GM19372 (cell line): ENCODE data around the gene GDPD4.

ENCODE experiments used
- ATAC-seq: cut with Tn5 transposase; IDR thresholded peaks from one replicate; pipeline ENCODE4 v1.9.1; 2021; ENCODE audit warnings: mild to moderate bottlenecking, low read depth, moderate library complexity; ENCODE audit not compliant: unreplicated experiment

GDPD4 gene

GRCh38 chr11:77193911-77194830 lies 107.3 kb downstream of the GDPD4 start:
- no peak for ATAC-seq

DNA sequence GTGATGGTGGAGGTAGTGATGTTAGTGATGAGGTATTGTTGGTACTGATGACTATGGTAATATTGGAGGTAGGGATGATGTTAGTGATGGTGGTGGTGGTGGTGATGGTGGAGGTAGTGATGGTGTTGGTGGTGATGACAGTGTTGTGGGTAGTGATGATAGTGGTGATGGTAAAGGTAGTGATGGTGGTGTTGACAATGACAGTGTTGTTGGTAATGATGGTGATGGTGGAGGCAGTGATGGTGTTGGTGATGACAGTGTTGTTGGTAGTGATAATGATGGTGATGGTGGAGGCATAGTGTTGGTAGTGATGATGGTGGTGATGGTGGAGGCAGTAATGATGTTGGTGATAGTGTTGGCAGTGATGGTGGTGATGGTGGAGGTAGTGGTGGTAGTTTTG lies 108.3 kb downstream of the GDPD4 start:
- no peak for ATAC-seq

GRCh38 chr11:77191823-77192495 lies 109.5 kb downstream of the GDPD4 start:
- no peak for ATAC-seq

- no peak for ATAC-seq
Measured at GRCh38 chr11:77191429-77191822, 110.1 kb downstream of the GDPD4 start.

DNA sequence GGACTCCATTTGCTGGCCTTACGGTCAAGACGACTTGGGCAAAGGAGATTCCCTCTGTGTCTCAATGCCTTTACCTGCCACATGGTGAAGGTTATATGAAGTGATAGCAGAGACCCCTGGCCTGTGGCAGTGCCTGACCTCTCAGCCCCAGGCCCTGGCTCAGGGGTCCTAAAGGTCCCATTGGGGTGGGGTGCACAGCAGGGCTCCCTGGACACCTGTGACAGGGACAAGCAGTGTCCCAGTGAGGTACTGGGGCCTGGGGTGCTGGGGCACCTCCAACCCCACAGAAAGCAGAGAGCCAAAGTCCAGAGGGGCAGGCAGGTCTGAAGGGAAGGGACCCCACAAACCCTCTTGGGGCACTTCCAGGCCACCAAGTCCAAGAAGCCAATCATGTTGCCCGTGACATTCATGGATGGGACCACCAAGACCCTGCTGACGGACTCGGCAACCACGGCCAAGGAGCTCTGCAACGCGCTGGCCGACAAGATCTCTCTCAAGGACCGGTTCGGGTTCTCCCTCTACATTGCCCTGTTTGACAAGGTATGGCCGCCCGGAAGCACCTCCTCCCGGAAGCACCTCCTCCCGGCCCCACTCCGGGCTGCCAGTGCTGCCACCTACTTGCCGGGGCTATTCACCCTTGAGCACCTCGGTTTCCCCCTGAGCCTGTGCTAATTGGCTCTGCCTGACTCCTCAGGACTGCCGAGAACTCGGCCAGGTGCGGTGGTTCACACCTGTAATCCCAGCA lies 111.0 kb downstream of the GDPD4 start:
- no peak for ATAC-seq

DNA sequence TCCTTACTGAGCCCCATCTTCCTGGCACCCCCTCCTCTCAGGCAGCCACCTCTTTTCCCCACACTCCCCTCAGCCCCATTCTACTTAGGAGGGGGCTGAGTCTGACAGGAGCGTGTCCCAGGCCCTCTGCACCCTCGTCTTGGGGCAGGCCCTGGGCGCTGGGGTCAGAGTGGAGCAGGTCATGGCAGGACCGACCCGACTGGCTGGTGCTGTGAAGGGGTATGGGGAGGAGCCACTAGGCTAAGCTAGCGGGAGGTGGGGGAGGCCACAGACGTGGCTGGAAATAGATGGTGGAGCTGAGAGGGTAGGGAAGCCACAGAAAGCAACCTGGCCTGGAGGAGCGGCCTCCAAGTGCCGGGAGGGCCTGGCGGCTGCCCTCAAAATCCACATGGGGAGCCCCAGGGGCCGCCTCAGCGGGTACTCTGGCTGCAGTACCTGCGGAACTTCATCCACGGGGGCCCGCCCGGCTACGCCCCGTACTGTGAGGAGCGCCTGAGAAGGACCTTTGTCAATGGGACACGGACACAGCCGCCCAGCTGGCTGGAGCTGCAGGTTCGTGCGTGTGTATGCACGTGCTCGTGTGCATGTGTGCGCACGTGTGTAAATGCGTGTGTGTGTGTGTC lies 111.8 kb downstream of the GDPD4 start:
- ATAC-seq = no peak

DNA sequence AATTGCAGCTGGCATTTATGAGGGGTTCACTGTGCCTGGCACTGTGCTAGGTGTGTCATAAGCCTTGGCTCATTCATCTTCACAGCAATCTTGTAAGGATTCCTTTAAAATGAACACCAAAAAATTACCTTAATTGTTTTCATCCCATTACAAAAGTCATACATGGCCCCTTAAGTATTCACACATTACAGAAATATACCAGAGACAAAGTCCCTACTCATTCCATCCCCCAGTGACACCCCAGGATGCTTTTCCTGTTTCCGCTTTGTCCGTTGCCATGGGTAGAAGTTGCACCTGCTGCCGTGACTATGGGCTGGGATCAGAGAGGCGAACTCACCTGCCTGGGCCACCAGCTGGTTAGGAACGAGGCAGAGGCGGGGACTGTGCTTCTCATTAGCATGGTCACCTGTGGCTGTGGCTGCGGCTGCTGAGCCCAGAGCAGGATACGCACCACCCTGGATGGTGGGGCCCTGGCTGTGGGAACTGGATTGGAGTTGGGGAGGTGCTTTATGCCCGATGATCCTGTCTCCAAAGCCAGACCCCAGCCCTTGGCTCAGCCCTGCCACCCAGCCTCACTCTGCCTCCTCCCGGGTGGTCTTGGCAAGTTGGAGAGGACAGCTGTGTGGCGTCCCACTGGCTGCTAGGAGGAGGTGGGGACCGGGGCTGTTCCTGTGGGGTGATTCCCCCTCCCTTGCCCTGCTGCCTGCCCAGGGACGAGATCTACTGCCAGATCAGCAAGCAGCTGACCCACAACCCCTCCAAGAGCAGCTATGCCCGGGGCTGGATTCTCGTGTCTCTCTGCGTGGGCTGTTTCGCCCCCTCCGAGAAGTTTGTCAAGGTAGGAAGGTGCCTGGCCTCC lies 112.6 kb downstream of the GDPD4 start:
- no peak for ATAC-seq

DNA sequence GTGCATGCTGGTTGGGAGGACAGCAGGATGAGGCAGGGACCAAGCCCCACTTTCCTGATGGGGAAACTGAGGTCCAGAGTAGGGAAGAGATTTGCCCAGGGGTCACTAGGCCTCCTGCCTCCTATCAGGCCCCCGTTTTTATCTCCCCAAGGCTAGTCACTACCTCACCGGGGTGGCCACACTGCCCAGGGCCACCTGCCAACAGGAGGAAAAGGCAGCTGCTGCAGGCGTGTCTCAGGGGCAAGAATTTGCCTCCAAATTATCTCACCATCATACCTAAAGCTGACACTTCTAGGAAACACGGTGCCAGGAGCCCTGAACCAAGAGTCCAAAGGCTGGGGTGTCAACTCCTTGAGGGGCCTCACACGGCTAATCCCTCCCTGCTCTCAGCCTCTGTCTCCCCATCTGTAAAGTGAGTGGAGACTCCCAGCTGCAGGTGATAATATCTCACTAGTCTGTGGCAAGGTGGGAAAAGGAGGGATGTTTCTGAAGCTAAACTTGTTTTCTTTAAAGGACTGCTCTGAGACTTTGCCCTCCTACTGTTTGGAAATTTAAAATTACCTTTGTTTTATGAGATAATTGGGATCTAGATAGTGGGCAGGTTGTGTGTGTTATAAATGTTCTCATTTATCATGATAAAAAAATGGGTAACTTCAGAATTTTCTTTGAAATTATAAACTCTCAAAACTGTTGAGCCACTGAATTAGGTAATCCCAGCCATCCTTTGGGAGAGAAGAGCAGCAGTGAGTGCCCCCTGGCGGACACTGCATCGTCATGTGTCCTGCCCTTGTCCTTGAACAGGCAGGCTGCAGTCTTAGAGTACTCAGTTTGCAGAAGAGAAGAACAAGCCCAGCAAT lies 113.5 kb downstream of the GDPD4 start:
- no peak for ATAC-seq

GRCh38 chr11:77187111-77187750 lies 114.3 kb downstream of the GDPD4 start:
- ATAC-seq = no peak

GRCh38 chr11:77186302-77186701 lies 115.2 kb downstream of the GDPD4 start:
- ATAC-seq = no peak

GRCh38 chr11:77184136-77184860 lies 117.2 kb downstream of the GDPD4 start:
- no peak for ATAC-seq

DNA sequence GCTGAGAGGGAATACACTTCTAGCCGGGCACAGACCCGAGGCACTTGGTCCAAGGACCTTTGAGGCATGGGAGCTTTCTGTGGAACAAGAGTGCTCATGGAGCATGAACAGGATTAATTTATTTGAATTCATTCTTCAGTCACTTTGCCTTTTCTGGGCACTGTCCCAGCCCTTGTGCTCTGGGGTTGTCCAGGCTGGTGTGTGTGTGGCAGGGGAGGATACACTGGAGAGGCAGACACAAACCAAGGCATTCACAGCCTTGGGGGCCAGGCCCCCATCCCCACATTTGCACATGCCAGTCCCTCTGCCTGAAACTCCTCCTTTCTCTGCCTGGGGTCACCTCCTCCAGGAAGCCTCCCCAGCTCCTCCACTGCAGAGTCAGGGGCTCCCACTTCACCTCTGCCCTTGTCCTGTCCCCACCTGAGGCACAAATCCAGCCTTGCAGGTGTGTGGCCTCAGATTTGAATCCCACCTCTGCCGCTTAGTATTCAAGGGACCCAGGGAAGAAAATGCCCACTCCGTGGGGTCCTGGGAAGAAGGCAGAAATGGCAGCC lies 118.0 kb downstream of the GDPD4 start:
- ATAC-seq = no peak

GRCh38 chr11:77182542-77183430 lies 118.7 kb downstream of the GDPD4 start:
- ATAC-seq = no peak

GRCh38 chr11:77181799-77182541 lies 119.5 kb downstream of the GDPD4 start:
- ATAC-seq = no peak

DNA sequence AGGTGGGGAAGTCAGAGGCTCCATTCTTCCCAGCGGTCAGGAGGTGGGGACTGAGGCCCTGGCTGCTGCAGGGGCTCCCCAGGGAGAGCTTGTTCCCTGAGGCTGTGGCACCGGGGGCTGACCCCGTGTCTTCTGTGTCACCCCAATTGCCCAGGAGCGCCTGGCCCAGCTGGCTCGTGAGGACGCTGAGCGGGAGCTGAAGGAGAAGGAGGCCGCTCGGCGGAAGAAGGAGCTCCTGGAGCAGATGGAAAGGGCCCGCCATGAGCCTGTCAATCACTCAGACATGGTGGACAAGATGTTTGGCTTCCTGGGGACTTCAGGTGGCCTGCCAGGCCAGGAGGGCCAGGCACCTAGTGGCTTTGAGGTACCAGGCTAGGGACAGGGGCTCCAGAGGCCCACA lies 120.3 kb downstream of the GDPD4 start:
- ATAC-seq = no peak

DNA sequence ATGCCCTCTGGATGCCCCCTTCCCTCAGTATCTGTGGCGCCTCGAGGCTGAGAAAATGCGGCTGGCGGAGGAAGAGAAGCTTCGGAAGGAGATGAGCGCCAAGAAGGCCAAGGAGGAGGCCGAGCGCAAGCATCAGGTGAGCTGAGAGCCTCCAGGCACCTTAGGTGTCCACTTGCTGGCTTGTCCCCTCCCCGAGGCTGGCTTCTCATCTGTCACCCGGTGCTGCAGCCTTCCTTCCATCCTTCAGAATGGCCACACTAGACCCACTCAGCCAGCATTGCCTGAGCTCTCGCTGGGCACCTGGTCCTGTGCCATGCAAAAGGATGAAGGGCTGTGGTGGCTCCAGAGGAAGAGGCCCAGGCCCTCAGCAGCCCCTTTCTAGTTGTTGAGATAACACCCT lies 121.1 kb downstream of the GDPD4 start:
- no peak for ATAC-seq
